WTC11 (cell line): ENCODE measurements around the gene SBSN. TPM values are rescaled to one million over a fixed set of nuclear protein-coding genes. Genes with fewer than 3 reads are reported as not detected.

Experiments used
- ATF1 ChIP-seq: sonication (generic); formaldehyde crosslinking; IDR thresholded peaks from 2 replicates; pipeline ENCODE4 v1.8.1; 2023; ENCODE audit warnings: mild to moderate bottlenecking, moderate library complexity, missing genetic modification reagents
- CBFB ChIP-seq: sonication (generic); formaldehyde crosslinking; IDR thresholded peaks from 2 replicates; pipeline ENCODE4 v1.8.1; 2022; ENCODE audit warnings: mild to moderate bottlenecking, low read depth, missing genetic modification reagents
- CDX4 ChIP-seq: fragments of 250-450 bp; sonication (Bioruptor Pico); IDR thresholded peaks from 2 replicates; pipeline ENCODE4 v1.9.0; 2021; ENCODE audit warnings: moderate library complexity, mild to moderate bottlenecking, inconsistent platforms, borderline replicate concordance
- CREB1 ChIP-seq: sonication (generic); formaldehyde crosslinking; IDR thresholded peaks from 2 replicates; pipeline ENCODE4 v1.8.0; 2023; ENCODE audit warnings: mild to moderate bottlenecking, missing genetic modification reagents
- ETV6 ChIP-seq: sonication (generic); formaldehyde crosslinking; IDR thresholded peaks from 2 replicates; pipeline ENCODE4 v1.8.1; 2022; ENCODE audit warnings: mild to moderate bottlenecking, missing genetic modification reagents
- FOXK1 ChIP-seq: sonication (generic); formaldehyde crosslinking; IDR thresholded peaks from 2 replicates; pipeline ENCODE4 v1.8.0; 2022; ENCODE audit warnings: mild to moderate bottlenecking, moderate library complexity, missing genetic modification reagents
- FOXP1 ChIP-seq: sonication (generic); formaldehyde crosslinking; IDR thresholded peaks from 2 replicates; pipeline ENCODE4 v1.8.0; 2022; ENCODE audit warnings: missing genetic modification reagents, mild to moderate bottlenecking, moderate library complexity, borderline replicate concordance
- MYBL2 ChIP-seq: sonication (generic); formaldehyde crosslinking; IDR thresholded peaks from 2 replicates; pipeline ENCODE4 v1.8.1; 2023; ENCODE audit warnings: mild to moderate bottlenecking, moderate library complexity, missing genetic modification reagents
- NFATC4 ChIP-seq: fragments of 250-450 bp; sonication (Bioruptor Pico); IDR thresholded peaks from 2 replicates; pipeline ENCODE4 v1.9.0; 2021; ENCODE audit warnings: mild to moderate bottlenecking
- NFE2L1 ChIP-seq: sonication (generic); formaldehyde crosslinking; IDR thresholded peaks from 2 replicates; pipeline ENCODE4 v1.8.1; 2023; ENCODE audit warnings: missing genetic modification reagents
- NR2C2 ChIP-seq: sonication (generic); formaldehyde crosslinking; IDR thresholded peaks from 2 replicates; pipeline ENCODE4 v1.8.0; 2022; ENCODE audit warnings: mild to moderate bottlenecking, missing genetic modification reagents
- PRDM15 ChIP-seq: sonication (generic); formaldehyde crosslinking; IDR thresholded peaks from 2 replicates; pipeline ENCODE4 v1.8.0; 2022; ENCODE audit warnings: missing genetic modification reagents
- RELA ChIP-seq: sonication (generic); formaldehyde crosslinking; IDR thresholded peaks from 2 replicates; pipeline ENCODE4 v1.8.1; 2022; ENCODE audit warnings: missing genetic modification reagents, mild to moderate bottlenecking, borderline replicate concordance
- SOX15 ChIP-seq: fragments of 250-450 bp; sonication (Bioruptor Pico); IDR thresholded peaks from 2 replicates; pipeline ENCODE4 v1.9.0; 2021; ENCODE audit warnings: mild to moderate bottlenecking
- ZBTB21 ChIP-seq: sonication (generic); formaldehyde crosslinking; IDR thresholded peaks from 2 replicates; pipeline ENCODE4 v1.8.1; 2023; ENCODE audit warnings: mild to moderate bottlenecking, missing genetic modification reagents, borderline replicate concordance
- ZNF138 ChIP-seq: sonication (generic); formaldehyde crosslinking; conservative IDR thresholded peaks from 2 replicates; pipeline ENCODE4 v1.8.1; 2022; ENCODE audit warnings: mild to moderate bottlenecking, moderate library complexity, missing genetic modification reagents
- ZNF232 ChIP-seq: sonication (generic); formaldehyde crosslinking; IDR thresholded peaks from 2 replicates; pipeline ENCODE4 v1.8.0; 2022; ENCODE audit warnings: mild to moderate bottlenecking, missing genetic modification reagents
- ZNF263 ChIP-seq: sonication (generic); formaldehyde crosslinking; IDR thresholded peaks from 2 replicates; pipeline ENCODE4 v1.8.1; 2022; ENCODE audit warnings: low read depth, mild to moderate bottlenecking, moderate library complexity, missing genetic modification reagents
- ZNF416 ChIP-seq: fragments of 250-450 bp; sonication (Bioruptor Pico); IDR thresholded peaks from 2 replicates; pipeline ENCODE4 v1.9.0; 2021; ENCODE audit warnings: mild to moderate bottlenecking, inconsistent platforms
- total RNA-seq: library from RNA; stranded (reverse); gene quantifications from 3 replicates; pipeline ENCODE4 v1.2.3, GENCODE V29; 2021
- TF ChIP-seq, protein P1 (sequence below): fragments of 250-450 bp; sonication (Bioruptor Pico); IDR thresholded peaks from 2 replicates; pipeline ENCODE4 v2.1.2; 2022; ENCODE audit warnings: mild to moderate bottlenecking, moderate library complexity
- TF ChIP-seq, protein P2 (sequence below): sonication (generic); formaldehyde crosslinking; IDR thresholded peaks from 2 replicates; pipeline ENCODE4 v1.8.0; 2022; ENCODE audit warnings: mild to moderate bottlenecking, missing genetic modification reagents
- TF ChIP-seq, protein P3 (sequence below): sonication (generic); formaldehyde crosslinking; conservative IDR thresholded peaks from 2 replicates; pipeline ENCODE4 v1.8.1; 2023; ENCODE audit warnings: mild to moderate bottlenecking, low read depth, missing genetic modification reagents, moderate library complexity
- TF ChIP-seq, protein P4 (sequence below): sonication (generic); formaldehyde crosslinking; IDR thresholded peaks from 2 replicates; pipeline ENCODE4 v1.8.1; 2023; ENCODE audit warnings: mild to moderate bottlenecking, moderate library complexity, missing genetic modification reagents
- TF ChIP-seq, protein P5 (sequence below): sonication (generic); formaldehyde crosslinking; IDR thresholded peaks from 2 replicates; pipeline ENCODE4 v1.8.1; 2023; ENCODE audit warnings: mild to moderate bottlenecking, missing genetic modification reagents, borderline replicate concordance

Gene SBSN
- total RNA-seq, 1 experiment from 2014 or later, result 0.15 TPM

- TF ChIP-seq PRDM15 (CRISPR knock-in tag) (no peak), CDX4 (CRISPR knock-in tag) (no peak), CREB1 (CRISPR knock-in tag) (no peak), ETV6 (CRISPR knock-in tag) (no peak; the same call in none of the 2 replicates), ZNF263 (CRISPR knock-in tag) (no peak), FOXK1 (no peak), ATF1 (no peak), RELA (CRISPR knock-in tag) (no peak), NFE2L1 (CRISPR knock-in tag) (no peak), CBFB (CRISPR knock-in tag) (no peak), ZNF138 (CRISPR knock-in tag) (no peak), NFATC4 (no peak), ZBTB21 (CRISPR knock-in tag) (no peak), MYBL2 (CRISPR knock-in tag) (no peak), NR2C2 (CRISPR knock-in tag) (no peak), ZNF416 (no peak), ZNF232 (no peak), FOXP1 (CRISPR knock-in tag) (no peak), SOX15 (no peak)
- TF ChIP-seq, protein P1, sequence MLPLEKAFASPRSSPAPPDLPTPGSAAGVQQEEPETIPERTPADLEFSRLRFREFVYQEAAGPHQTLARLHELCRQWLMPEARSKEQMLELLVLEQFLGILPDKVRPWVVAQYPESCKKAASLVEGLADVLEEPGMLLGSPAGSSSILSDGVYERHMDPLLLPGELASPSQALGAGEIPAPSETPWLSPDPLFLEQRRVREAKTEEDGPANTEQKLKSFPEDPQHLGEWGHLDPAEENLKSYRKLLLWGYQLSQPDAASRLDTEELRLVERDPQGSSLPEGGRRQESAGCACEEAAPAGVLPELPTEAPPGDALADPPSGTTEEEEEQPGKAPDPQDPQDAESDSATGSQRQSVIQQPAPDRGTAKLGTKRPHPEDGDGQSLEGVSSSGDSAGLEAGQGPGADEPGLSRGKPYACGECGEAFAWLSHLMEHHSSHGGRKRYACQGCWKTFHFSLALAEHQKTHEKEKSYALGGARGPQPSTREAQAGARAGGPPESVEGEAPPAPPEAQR (CRISPR knock-in tag), result no peak
- TF ChIP-seq, protein P2, sequence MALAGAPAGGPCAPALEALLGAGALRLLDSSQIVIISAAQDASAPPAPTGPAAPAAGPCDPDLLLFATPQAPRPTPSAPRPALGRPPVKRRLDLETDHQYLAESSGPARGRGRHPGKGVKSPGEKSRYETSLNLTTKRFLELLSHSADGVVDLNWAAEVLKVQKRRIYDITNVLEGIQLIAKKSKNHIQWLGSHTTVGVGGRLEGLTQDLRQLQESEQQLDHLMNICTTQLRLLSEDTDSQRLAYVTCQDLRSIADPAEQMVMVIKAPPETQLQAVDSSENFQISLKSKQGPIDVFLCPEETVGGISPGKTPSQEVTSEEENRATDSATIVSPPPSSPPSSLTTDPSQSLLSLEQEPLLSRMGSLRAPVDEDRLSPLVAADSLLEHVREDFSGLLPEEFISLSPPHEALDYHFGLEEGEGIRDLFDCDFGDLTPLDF, result no peak; the same call in 1 of the 2 replicates
- TF ChIP-seq, protein P3, sequence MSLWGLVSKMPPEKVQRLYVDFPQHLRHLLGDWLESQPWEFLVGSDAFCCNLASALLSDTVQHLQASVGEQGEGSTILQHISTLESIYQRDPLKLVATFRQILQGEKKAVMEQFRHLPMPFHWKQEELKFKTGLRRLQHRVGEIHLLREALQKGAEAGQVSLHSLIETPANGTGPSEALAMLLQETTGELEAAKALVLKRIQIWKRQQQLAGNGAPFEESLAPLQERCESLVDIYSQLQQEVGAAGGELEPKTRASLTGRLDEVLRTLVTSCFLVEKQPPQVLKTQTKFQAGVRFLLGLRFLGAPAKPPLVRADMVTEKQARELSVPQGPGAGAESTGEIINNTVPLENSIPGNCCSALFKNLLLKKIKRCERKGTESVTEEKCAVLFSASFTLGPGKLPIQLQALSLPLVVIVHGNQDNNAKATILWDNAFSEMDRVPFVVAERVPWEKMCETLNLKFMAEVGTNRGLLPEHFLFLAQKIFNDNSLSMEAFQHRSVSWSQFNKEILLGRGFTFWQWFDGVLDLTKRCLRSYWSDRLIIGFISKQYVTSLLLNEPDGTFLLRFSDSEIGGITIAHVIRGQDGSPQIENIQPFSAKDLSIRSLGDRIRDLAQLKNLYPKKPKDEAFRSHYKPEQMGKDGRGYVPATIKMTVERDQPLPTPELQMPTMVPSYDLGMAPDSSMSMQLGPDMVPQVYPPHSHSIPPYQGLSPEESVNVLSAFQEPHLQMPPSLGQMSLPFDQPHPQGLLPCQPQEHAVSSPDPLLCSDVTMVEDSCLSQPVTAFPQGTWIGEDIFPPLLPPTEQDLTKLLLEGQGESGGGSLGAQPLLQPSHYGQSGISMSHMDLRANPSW, result no peak
- TF ChIP-seq, protein P4, sequence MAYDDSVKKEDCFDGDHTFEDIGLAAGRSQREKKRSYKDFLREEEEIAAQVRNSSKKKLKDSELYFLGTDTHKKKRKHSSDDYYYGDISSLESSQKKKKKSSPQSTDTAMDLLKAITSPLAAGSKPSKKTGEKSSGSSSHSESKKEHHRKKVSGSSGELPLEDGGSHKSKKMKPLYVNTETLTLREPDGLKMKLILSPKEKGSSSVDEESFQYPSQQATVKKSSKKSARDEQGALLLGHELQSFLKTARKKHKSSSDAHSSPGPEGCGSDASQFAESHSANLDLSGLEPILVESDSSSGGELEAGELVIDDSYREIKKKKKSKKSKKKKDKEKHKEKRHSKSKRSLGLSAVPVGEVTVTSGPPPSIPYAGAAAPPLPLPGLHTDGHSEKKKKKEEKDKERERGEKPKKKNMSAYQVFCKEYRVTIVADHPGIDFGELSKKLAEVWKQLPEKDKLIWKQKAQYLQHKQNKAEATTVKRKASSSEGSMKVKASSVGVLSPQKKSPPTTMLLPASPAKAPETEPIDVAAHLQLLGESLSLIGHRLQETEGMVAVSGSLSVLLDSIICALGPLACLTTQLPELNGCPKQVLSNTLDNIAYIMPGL (CRISPR knock-in tag), result peak; percentile 85
- TF ChIP-seq, protein P5, sequence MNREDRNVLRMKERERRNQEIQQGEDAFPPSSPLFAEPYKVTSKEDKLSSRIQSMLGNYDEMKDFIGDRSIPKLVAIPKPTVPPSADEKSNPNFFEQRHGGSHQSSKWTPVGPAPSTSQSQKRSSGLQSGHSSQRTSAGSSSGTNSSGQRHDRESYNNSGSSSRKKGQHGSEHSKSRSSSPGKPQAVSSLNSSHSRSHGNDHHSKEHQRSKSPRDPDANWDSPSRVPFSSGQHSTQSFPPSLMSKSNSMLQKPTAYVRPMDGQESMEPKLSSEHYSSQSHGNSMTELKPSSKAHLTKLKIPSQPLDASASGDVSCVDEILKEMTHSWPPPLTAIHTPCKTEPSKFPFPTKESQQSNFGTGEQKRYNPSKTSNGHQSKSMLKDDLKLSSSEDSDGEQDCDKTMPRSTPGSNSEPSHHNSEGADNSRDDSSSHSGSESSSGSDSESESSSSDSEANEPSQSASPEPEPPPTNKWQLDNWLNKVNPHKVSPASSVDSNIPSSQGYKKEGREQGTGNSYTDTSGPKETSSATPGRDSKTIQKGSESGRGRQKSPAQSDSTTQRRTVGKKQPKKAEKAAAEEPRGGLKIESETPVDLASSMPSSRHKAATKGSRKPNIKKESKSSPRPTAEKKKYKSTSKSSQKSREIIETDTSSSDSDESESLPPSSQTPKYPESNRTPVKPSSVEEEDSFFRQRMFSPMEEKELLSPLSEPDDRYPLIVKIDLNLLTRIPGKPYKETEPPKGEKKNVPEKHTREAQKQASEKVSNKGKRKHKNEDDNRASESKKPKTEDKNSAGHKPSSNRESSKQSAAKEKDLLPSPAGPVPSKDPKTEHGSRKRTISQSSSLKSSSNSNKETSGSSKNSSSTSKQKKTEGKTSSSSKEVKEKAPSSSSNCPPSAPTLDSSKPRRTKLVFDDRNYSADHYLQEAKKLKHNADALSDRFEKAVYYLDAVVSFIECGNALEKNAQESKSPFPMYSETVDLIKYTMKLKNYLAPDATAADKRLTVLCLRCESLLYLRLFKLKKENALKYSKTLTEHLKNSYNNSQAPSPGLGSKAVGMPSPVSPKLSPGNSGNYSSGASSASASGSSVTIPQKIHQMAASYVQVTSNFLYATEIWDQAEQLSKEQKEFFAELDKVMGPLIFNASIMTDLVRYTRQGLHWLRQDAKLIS (CRISPR knock-in tag), result peak; percentile 27; the same call in 1 of the 2 replicates
Observed at GRCh38 chr19:35509861-35510625, 18.1 kb downstream of the SBSN start (continued).
